ENCODE results near the gene EPSTI1. TPM values are rescaled to one million over a fixed set of nuclear protein-coding genes. Genes with fewer than 3 reads are reported as not detected.

The EPSTI1 gene
- total RNA-seq, 1 donor = 30.8 TPM

DNA sequence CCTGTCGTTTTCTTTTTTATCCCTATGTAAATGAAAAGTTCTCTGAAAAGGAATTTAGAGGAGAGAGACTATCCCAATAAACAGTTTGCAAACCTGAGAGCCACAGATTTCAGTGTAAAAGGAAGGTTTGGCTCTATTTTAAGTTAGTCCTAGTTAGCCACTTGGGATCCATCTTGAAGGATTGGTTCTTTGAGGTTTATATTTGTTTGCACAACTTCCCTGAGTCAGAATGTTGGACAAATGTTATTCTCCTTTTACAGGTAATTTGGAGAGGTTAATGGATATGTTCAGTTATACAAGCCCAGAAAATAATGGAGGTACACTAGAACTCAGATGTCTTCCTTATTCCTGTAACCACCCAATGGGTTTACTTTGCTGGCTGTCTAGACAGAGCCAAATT lies 28.8 kb upstream of the EPSTI1 start:
- TF ChIP-seq, protein P1, sequence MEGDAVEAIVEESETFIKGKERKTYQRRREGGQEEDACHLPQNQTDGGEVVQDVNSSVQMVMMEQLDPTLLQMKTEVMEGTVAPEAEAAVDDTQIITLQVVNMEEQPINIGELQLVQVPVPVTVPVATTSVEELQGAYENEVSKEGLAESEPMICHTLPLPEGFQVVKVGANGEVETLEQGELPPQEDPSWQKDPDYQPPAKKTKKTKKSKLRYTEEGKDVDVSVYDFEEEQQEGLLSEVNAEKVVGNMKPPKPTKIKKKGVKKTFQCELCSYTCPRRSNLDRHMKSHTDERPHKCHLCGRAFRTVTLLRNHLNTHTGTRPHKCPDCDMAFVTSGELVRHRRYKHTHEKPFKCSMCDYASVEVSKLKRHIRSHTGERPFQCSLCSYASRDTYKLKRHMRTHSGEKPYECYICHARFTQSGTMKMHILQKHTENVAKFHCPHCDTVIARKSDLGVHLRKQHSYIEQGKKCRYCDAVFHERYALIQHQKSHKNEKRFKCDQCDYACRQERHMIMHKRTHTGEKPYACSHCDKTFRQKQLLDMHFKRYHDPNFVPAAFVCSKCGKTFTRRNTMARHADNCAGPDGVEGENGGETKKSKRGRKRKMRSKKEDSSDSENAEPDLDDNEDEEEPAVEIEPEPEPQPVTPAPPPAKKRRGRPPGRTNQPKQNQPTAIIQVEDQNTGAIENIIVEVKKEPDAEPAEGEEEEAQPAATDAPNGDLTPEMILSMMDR (IDR thresholded peaks at IDR 0.05; ENCODE audit: extremely low read depth, low read depth, low read length) = no peak
- Histone ChIP-seq H3K4me3 (ENCODE audit: insufficient read depth, low read length) (no peak overlapping the region), H4K20me1 (ENCODE audit: insufficient read depth, low read length) (no peaks in the 10 kb centered on the region), H3K79me2 (ENCODE audit: insufficient read depth, low read length) (peaks cover 23% of the 10 kb centered on the region), H3K36me3 (ENCODE audit: insufficient read depth, low read length) (no peaks in the 10 kb centered on the region), H3K4me2 (ENCODE audit: insufficient read depth, low read length) (no peak overlapping the region), H3K27ac (ENCODE audit: low read depth, low read length) (no peak overlapping the region), H2AFZ (ENCODE audit: low read length) (no peak overlapping the region), H3K9me3 (ENCODE audit: low read depth, low read length) (no peaks in the 10 kb centered on the region), H3K27me3 (ENCODE audit: insufficient read depth, low read length) (no peaks in the 10 kb centered on the region), H3K4me1 (ENCODE audit: insufficient read depth, low read length) (peaks cover 10% of the 10 kb centered on the region)
- DNase-seq (ENCODE audit: insufficient read length, low spot score, missing footprints) = no peak

DNA sequence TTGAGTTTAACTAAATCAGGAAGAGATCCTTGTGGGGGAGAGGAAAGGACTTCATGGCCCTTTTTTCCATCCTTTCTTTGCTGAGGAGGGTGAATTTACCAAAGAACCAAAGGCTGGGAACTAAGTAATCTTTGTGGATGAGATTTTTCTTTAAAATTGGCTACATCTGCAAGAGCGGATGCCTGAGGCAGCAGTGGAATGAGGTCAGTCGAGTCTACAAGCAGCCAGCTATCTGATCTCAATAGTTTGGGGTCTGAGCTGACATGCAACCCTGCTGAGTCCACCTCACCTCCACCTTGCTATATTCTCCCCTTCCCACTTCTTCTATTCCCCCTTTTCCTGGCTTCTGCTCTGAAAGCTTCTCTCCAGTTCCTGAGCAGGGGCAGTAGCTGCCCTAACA lies 27.8 kb upstream of the EPSTI1 start:
- Histone ChIP-seq H2AFZ (ENCODE audit: low read length) (peak overlapping the region; percentile 50), H4K20me1 (ENCODE audit: insufficient read depth, low read length) (no peaks in the 10 kb centered on the region), H3K9me3 (ENCODE audit: low read depth, low read length) (no peaks in the 10 kb centered on the region), H3K36me3 (ENCODE audit: insufficient read depth, low read length) (no peaks in the 10 kb centered on the region), H3K27me3 (ENCODE audit: insufficient read depth, low read length) (no peaks in the 10 kb centered on the region), H3K4me1 (ENCODE audit: insufficient read depth, low read length) (peaks cover 10% of the 10 kb centered on the region), H3K27ac (ENCODE audit: low read depth, low read length) (no peak overlapping the region), H3K4me3 (ENCODE audit: insufficient read depth, low read length) (no peak overlapping the region), H3K79me2 (ENCODE audit: insufficient read depth, low read length) (peaks cover 14% of the 10 kb centered on the region), H3K4me2 (ENCODE audit: insufficient read depth, low read length) (no peak overlapping the region)
- no peak for DNase-seq (ENCODE audit: insufficient read length, low spot score, missing footprints)
- TF ChIP-seq, protein P1 (IDR thresholded peaks at IDR 0.05; ENCODE audit: extremely low read depth, low read depth, low read length) = no peak

DNA sequence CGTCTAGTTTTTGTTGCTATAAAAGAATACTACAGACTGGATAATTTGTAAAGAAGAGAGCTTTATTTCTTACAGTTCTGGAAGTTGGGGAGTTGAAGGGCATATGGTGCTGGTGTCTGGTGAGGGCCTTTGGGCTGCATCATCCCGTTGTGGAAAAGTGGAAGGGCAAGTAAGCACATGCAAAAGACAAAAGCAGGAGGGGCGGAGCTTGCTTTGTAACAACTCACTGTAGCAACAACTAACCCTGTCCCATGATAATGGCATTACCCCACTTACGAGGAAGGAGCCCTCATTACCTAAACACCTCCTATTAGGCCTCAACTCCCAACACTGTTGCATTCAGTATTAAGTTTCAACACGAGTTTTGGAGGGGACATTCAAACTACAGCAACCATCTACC lies 24.2 kb upstream of the EPSTI1 start:
- Histone ChIP-seq H2AFZ (ENCODE audit: low read length) (no peak overlapping the region), H3K36me3 (ENCODE audit: insufficient read depth, low read length) (no peaks in the 10 kb centered on the region), H3K4me3 (ENCODE audit: insufficient read depth, low read length) (no peak overlapping the region), H3K79me2 (ENCODE audit: insufficient read depth, low read length) (no peaks in the 10 kb centered on the region), H3K9me3 (ENCODE audit: low read depth, low read length) (no peaks in the 10 kb centered on the region), H3K27ac (ENCODE audit: low read depth, low read length) (no peak overlapping the region), H4K20me1 (ENCODE audit: insufficient read depth, low read length) (no peaks in the 10 kb centered on the region), H3K4me2 (ENCODE audit: insufficient read depth, low read length) (no peak overlapping the region), H3K27me3 (ENCODE audit: insufficient read depth, low read length) (no peaks in the 10 kb centered on the region), H3K4me1 (ENCODE audit: insufficient read depth, low read length) (peaks cover 5% of the 10 kb centered on the region)
- TF ChIP-seq, protein P1 (IDR thresholded peaks at IDR 0.05; ENCODE audit: extremely low read depth, low read depth, low read length) = no peak
- no peak for DNase-seq (ENCODE audit: insufficient read length, low spot score, missing footprints)

DNA sequence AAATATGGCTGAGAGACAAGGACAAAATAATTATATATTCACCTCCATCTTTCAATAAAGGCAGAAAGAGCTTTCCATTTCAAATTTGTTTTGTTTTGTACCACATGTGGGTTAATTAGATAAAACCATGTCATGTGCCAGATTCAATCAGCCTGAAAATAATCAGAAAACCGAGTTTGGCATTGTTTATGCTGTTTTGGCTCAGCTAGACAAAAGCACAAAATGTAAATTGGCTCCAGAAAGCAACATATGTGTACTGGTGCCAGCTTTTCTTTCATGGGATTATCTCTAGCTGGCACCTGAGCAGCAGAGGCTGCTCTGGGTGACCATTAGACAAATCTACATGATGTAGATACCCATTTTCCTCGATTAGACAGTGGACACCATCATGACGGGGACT lies 22.1 kb upstream of the EPSTI1 start:
- H3K27ac ChIP-seq (ENCODE audit: low read depth, low read length) = no peak overlapping the region
- no peaks in the 10 kb centered on the region for H3K27me3 ChIP-seq (ENCODE audit: insufficient read depth, low read length)
- DNase-seq (ENCODE audit: insufficient read length, low spot score, missing footprints) = no peak
- TF ChIP-seq, protein P1 (IDR thresholded peaks at IDR 0.05; ENCODE audit: extremely low read depth, low read depth, low read length) = no peak
- no peak overlapping the region for H3K4me3 ChIP-seq (ENCODE audit: insufficient read depth, low read length)
- no peaks in the 10 kb centered on the region for H3K79me2 ChIP-seq (ENCODE audit: insufficient read depth, low read length)
- H3K4me1 ChIP-seq (ENCODE audit: insufficient read depth, low read length) = peaks cover 8% of the 10 kb centered on the region
- H3K36me3 ChIP-seq (ENCODE audit: insufficient read depth, low read length) = no peaks in the 10 kb centered on the region
- peak overlapping the region; percentile 25 for H2AFZ ChIP-seq (ENCODE audit: low read length)
- H4K20me1 ChIP-seq (ENCODE audit: insufficient read depth, low read length) = no peaks in the 10 kb centered on the region
- H3K9me3 ChIP-seq (ENCODE audit: low read depth, low read length) = no peaks in the 10 kb centered on the region
- H3K4me2 ChIP-seq (ENCODE audit: insufficient read depth, low read length) = no peak overlapping the region
